HUES6 (cell line): Measurements from ENCODE around the gene RAB6B.

Experiments used
- H3K27ac ChIP-seq: 2 replicates; pipeline ENCODE4 v1.7.0; 2013; ENCODE audit warnings: low read depth, mild to moderate bottlenecking, low read length, inconsistent platforms
- H3K27me3 ChIP-seq: 2 replicates; pipeline ENCODE4 v1.6.1; 2013; ENCODE audit warnings: low read length; ENCODE audit not compliant: control insufficient read depth, insufficient read depth
- H3K36me3 ChIP-seq: 2 replicates; pipeline ENCODE4 v1.6.1; 2013; ENCODE audit warnings: low read length; ENCODE audit not compliant: control insufficient read depth, insufficient read depth
- H3K4me1 ChIP-seq: 2 replicates; pipeline ENCODE4 v1.6.1; 2013; ENCODE audit warnings: low read length; ENCODE audit not compliant: control insufficient read depth, insufficient read depth
- H3K4me3 ChIP-seq: 2 replicates; pipeline ENCODE4 v1.5.1; 2013; ENCODE audit warnings: low read depth, low read length
- H3K9ac ChIP-seq: one replicate; pipeline ENCODE4 v1.6.1; 2013; ENCODE audit warnings: mild to moderate bottlenecking, low read length
- H3K9me3 ChIP-seq: 2 replicates; pipeline ENCODE4 v1.6.1; 2013; ENCODE audit warnings: low read depth, low read length; ENCODE audit not compliant: control insufficient read depth, insufficient read depth

RAB6B gene

DNA sequence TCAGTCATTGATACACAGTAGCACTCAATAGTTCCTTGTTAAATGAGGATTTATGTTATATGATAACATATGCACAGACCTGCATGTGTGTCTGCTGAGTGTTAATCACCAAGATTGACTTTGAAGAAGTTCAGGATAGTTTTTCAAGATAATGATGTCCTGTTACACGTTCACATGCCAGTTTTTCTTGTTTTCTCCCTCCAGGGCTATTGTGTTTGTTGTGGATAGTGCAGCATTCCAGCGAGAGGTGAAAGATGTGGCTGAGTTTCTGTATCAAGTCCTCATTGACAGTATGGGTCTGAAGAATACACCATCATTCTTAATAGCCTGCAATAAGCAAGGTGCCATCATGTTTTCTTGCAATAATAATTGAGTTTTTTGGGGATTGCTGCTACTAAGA lies 80.3 kb downstream of the RAB6B start:
- H3K36me3 ChIP-seq, result peaks cover 80% of the 10 kb centered on the region
- H3K27me3 ChIP-seq, result no peaks in the 10 kb centered on the region
- no peaks in the 10 kb centered on the region for H3K9me3 ChIP-seq
- H3K9ac ChIP-seq, result no peak overlapping the region
- H3K4me3 ChIP-seq, result no peak overlapping the region
- H3K27ac ChIP-seq, result no peak overlapping the region
- H3K4me1 ChIP-seq, result no peaks in the 10 kb centered on the region

DNA sequence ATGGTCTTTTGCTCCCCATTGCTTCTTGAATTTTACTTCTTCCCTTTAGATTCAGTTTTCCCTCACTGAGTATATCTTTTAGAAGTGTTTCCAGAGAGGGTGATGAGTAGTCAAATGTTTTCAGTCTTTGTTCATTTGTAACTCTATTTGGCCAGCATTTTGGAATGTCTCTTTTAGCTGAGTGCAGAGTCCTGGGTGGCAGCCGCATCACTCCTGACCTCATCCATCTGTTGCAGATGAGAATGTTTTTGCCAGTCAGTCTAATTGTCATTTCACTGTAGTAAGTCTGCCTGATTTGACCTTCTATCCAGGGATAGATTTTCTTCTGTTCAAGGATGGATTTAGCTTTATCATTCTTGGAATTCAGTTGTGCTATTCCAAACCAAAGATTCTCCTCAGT lies 82.8 kb downstream of the RAB6B start:
- H3K9me3 ChIP-seq, result no peaks in the 10 kb centered on the region
- no peak overlapping the region for H3K27ac ChIP-seq
- H3K27me3 ChIP-seq, result no peaks in the 10 kb centered on the region
- H3K4me3 ChIP-seq, result no peak overlapping the region
- no peaks in the 10 kb centered on the region for H3K4me1 ChIP-seq
- H3K36me3 ChIP-seq, result peaks cover 84% of the 10 kb centered on the region
- no peak overlapping the region for H3K9ac ChIP-seq

DNA sequence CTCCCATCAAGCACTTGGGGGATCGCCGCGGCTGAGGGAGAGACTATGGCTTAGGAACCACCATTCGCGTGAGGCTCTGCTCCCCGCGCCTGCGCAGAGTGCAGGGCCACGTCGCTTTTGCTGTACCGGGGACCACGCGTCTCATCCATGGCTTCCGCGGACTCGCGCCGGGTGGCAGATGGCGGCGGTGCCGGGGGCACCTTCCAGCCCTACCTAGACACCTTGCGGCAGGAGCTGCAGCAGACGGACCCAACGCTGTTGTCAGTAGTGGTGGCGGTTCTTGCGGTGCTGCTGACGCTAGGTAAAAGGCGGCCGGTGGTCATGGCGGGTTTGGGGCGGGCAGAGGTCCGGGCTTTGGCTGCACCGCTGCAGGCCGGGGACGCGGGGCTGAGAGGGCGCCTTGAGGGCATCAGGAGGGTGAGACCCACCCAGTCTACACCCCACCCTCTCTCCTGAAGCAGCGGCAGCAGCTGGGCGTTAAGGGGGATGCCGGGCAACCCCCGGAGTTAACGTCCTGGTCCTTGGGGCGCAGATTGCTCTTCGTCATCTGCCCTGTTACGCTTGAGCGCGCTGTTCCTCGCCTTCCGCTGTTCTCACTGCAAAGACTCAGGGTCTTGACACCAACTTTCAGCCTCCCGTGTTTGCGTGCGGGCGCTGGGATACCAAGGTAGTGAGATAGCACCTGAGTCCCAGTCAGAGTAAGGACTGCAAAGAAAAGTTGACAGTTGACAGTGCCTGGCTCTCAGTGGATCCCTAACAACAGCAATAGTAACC lies 89.8 kb downstream of the RAB6B start, which contains the start of gene SRPRB:
TSS of gene SRPRB (plus strand) at position 114 of the 774 bp plus-strand sequence. CDS start at position 148, 34 bp downstream.
- H3K4me3 ChIP-seq, result peak within 1 kb of the TSS; percentile 96
- peaks cover 32% of the 10 kb centered on the region for H3K36me3 ChIP-seq
- no peaks in the 10 kb centered on the region for H3K27me3 ChIP-seq
- H3K4me1 ChIP-seq, result no peaks in the 10 kb centered on the region
- H3K9me3 ChIP-seq, result no peaks in the 10 kb centered on the region
- no peak within 1 kb of the TSS for H3K27ac ChIP-seq
- H3K9ac ChIP-seq, result peak within 1 kb of the TSS; percentile 82

DNA sequence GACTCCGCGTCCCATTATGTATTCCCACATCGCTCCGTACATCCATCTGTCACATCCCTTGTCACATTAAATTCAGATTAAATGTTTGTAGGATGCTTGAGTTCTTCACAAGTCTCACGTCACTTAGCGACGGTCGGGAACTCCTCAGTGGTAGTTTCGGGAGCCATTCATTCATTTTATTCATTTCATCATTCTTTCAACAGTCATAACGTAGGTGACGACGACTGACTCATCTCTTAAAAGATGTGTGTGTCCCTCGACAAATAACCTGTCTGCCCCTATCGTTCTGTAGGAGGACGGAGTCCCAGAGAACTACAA lies 90.3 kb downstream of the RAB6B start:
- H3K36me3 ChIP-seq, result peaks cover 27% of the 10 kb centered on the region
- no peaks in the 10 kb centered on the region; the same call in 1 of the 2 replicates for H3K27me3 ChIP-seq
- H3K27ac ChIP-seq, result no peak overlapping the region
- no peaks in the 10 kb centered on the region for H3K9me3 ChIP-seq
- H3K9ac ChIP-seq, result no peak overlapping the region
- H3K4me1 ChIP-seq, result no peaks in the 10 kb centered on the region
- peak overlapping the region; percentile 96 for H3K4me3 ChIP-seq

DNA sequence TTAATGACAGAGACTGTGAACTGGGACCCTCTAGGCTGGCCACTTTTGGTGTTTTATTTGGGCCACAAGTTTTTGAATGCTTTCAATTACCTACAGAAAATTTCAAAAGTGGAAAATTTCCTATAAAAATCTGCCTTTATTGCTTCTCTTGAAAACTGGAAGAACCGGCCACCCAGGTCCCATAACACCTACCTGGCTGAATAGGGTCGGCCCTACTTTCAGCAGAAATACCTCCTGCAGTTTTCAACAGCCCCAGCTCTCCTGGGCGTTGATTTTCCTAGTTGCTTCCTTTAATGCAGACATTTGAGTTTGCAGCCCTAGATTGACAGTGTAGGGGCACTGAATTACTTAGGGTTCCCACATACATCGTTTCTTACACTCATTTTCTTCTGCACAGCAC lies 90.8 kb downstream of the RAB6B start:
- Histone ChIP-seq H3K4me3 (peak overlapping the region; percentile 96), H3K27ac (no peak overlapping the region), H3K9ac (no peak overlapping the region)

DNA sequence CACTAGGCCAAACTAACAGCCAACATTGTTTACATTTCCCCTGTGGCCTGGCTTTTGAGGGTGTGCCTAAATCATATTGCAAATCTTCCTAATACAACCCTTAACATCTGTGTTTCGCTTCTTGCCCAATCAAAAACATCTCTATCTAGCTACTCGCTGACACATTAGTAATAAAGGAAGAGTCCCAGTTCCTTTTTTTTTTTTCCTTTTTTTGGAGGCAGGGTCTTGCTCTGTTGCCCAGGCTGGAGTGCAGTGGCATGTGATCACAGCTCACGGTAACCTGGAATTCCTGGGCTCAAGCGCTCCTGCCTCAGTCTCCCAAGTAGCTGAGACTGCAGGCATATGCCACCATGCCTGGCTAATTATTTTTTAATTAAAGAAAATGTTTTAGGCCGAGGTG lies 92.2 kb downstream of the RAB6B start:
- Histone ChIP-seq H3K27ac (no peak overlapping the region), H3K4me3 (no peak overlapping the region), H3K36me3 (peaks cover 12% of the 10 kb centered on the region), H3K27me3 (peaks cover 2% of the 10 kb centered on the region; the same call in 1 of the 2 replicates), H3K9me3 (no peaks in the 10 kb centered on the region), H3K4me1 (no peaks in the 10 kb centered on the region), H3K9ac (no peak overlapping the region)

More for the DNA sequence above, 90.8 kb downstream of the RAB6B start:
- no peaks in the 10 kb centered on the region for H3K9me3 ChIP-seq
- H3K4me1 ChIP-seq, result no peaks in the 10 kb centered on the region
- peaks cover 22% of the 10 kb centered on the region for H3K36me3 ChIP-seq
- H3K27me3 ChIP-seq, result peaks cover under 1% of the 10 kb centered on the region; the same call in 1 of the 2 replicates

DNA sequence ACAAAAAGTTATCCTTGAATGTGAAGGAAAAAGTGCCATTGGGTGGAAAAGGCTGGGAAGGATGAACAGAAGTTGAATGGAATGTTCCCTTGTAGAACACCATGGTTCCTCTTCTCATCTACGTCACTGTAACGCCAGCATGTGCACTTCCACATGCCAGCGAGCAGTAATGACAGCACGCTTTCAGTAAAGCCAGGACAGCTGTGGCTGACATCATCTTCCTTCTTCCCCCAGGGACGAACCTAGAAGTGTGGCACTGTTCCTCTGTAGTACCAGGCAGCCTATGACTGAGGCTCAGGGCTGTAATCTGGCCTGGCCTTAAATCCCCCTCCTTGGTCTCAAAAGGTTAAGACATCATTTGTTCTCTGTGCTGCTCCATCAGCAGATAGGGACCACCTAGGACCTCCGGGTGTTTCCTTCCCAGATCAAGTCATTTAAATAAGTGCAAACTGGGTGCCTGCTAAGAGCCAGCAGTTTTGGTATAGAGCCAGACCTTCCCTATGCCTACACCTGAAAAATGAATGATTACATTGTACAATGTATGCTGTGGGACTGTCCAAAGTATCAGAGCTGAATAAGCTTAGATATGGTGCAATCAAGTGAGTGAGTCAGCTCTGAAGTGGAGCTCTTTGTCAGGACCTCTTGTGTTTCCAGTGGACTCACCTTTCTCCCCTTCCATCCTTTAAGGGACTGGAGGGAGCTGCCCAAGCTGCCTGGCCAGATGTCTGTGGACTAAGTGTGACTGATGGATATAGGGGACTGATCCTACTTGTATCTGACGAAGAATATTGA lies 95.7 kb downstream of the RAB6B start:
- Histone ChIP-seq H3K27me3 (peaks cover 2% of the 10 kb centered on the region; the same call in 1 of the 2 replicates), H3K4me3 (no peak overlapping the region), H3K9me3 (peaks cover 14% of the 10 kb centered on the region), H3K36me3 (no peaks in the 10 kb centered on the region), H3K9ac (no peak overlapping the region), H3K4me1 (no peaks in the 10 kb centered on the region), H3K27ac (no peak overlapping the region)

DNA sequence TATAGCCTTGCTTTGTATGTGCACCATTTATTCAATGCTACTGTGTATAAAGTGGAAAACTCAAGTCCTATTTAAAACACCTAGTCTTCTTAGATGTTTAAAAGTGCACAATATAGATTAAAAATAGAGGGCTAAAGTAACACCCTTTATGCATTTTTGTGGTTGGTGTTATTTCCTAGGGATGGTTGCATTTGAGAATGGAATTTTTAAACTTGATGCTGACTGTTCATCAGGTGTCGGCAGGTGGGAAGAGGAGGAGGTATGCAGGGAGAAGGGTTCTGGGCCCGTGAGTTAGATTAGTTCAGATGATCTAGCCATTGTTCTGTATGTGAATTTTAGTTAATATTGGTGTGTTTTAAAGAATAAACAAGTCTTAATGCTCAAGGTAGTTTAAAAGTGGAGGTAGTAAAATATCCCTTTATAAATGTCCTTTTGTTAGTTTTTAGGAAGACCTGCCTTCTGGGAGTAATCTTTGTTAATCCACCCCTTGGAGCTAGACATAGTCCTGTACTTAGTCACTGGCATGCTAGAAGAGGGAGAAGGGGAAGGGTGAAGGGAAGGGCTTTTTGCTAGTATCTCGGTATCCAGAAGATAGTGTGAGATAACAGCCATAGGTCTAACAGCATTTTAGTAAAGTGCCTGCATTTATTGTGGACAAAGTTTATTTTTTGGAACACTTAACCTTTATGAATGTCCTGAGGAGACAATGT lies 98.1 kb downstream of the RAB6B start:
- Histone ChIP-seq H3K27ac (no peak overlapping the region), H3K9me3 (peaks cover 31% of the 10 kb centered on the region), H3K27me3 (peaks cover 2% of the 10 kb centered on the region; the same call in 1 of the 2 replicates), H3K36me3 (no peaks in the 10 kb centered on the region), H3K4me1 (no peaks in the 10 kb centered on the region), H3K9ac (no peak overlapping the region), H3K4me3 (no peak overlapping the region)

DNA sequence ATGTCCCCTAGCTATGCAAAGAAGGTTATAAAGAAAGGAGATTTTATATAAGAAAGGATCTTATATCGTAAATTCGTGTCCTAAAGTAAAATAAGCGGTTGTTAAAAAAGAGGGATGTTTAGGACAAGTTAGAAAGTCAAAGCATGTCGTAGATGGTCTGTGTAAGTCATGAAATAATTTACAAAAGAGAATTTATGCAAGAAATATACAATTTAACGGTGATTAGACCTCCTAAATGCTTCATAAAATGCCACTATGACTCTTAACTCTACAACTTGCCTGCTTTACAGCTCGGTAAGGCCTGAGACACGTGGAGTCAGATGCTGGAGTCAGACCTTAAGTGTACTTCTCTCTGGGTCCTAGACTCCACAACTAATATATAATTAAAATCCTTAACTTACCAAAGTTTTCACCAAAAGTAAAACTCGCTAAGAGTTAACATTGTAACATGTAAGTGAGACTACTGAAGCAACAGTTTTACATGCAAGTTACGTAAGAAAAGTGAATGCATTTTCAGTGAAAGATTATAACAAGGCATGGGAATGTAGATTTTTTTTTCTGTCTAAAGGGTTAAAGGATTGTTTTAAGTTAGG lies 103.4 kb downstream of the RAB6B start:
- Histone ChIP-seq H3K27ac (no peak overlapping the region), H3K36me3 (no peaks in the 10 kb centered on the region), H3K4me3 (0 out of 2 replicates have a peak overlapping the region, but pooled peaks have one; percentile 13), H3K4me1 (no peaks in the 10 kb centered on the region), H3K9ac (no peak overlapping the region), H3K9me3 (peaks cover 64% of the 10 kb centered on the region), H3K27me3 (no peaks in the 10 kb centered on the region)

DNA sequence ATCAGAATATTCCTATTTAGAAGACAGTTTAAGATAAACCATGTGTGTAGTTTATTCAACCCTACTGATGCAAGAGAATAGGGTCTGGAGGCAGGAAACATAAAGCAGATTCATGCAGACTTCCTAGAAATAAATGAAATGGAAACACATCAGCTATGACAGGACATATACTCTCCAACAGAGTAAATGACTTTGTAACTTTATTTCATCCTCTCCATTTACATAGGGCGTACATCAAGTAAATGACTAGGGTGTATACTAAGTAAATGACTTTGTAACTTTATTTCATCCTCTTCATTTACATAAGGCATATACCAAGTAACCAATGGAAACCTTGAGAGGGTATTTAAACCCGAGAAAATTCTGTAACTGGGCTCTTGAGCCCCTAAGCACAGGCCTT lies 107.7 kb downstream of the RAB6B start:
- Histone ChIP-seq H3K9ac (no peak overlapping the region), H3K27ac (no peak overlapping the region), H3K9me3 (peaks cover 58% of the 10 kb centered on the region), H3K36me3 (no peaks in the 10 kb centered on the region), H3K4me1 (no peaks in the 10 kb centered on the region), H3K4me3 (no peak overlapping the region), H3K27me3 (no peaks in the 10 kb centered on the region)
